Activated naive CD8-positive, alpha-beta T cell treated with anti-CD3 and anti-CD28 coated beads, Interleukin-2, amount 50 U/mL, for 16 hours (primary cell): ENCODE results near the gene UCHL5.

ENCODE experiments used
- DNase-seq: peaks from one replicate; pipeline ENCODE4 v3.0.0-alpha.2; 2020; ENCODE audit warnings: low read depth, low spot score

The UCHL5 gene

DNA sequence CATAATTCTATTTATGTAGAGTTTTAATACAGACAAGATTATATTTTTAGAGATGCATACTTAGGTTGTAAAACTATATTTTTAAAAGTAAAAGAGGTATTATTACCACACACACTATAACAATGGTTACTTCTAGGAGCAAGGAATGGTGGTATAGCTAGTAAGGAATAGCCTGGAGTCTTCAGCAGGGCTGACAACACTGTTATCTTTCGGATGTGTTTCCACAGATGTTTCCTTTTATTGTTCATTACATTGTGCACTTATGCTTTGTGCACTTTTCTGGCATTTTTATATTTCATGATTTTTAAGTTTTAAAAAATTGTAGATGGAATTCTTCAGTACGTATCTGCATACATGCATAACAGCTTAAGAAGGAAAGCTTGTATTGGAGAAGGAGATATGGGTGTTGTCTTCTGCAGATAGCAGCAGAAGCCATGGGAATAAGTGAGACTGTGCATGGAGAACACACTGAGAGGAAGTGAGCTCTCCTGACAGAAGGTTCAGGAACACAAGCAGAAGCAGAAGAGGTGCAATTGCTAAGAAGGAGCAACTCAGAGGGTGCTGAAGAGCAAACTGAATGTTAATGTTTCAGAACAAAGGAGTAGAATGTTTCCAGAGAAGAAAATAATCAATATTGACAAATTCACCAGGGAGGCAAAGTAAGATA, 91.8 kb downstream of the UCHL5 start:
- DNase-seq = no peak

DNA sequence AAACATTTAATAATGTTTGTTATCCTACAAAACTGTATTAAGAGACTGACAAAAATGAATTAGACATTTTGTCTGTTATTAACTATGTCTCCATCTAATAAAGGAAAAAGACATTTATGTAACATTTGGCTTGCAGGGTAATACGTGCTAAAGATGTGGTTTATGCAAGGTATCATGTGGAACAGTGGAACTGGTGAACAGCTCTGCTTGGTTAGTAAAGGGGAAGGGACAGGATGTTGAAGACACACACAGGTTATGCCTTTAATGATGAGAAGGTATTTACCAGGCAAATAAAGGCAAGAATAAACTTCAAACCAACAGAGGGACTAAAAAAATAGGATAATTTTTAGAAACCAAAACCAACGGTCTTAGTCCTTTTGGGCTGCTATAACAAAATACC, 93.1 kb downstream of the UCHL5 start:
- no peak for DNase-seq

- DNase-seq = no peak
These were observed 96.3 kb downstream of the UCHL5 start for GRCh38 chr1:192962901-192963300.
